A549 treated with Hydrocortisone at 1 μM for 4 hours (cell line): Measurements from ENCODE around the gene BORCS8. TPM values are rescaled to one million over a fixed set of nuclear protein-coding genes. Genes with fewer than 3 reads are reported as not detected.

Source experiments
- total RNA-seq: library from RNA; stranded (reverse); fragments of 200-300 nt; extraction: Qiagen RNA extraction; gene quantifications from 5 replicates; pipeline ENCODE4 v1.2.3, GENCODE V29; 2022

BORCS8 gene
- total RNA-seq: 7.3 to 12.0 TPM (median 11.3 TPM) in 5 replicates

GRCh38 chr19:19192078-19192882, at the start of gene BORCS8, which contains the start of gene RFXANK:
TSS of gene BORCS8 (minus strand) at chr19:19192152. CDS start at chr19:19192117, 35 bp downstream.
TSS of gene RFXANK (plus strand) at chr19:19192258. CDS start at chr19:19193947, 1,689 bp downstream.

GRCh38 chr19:19211499-19212420, 19.8 kb upstream of the BORCS8 start, which contains the start of gene NCAN:
TSS of gene NCAN (plus strand) at chr19:19211958. CDS start at chr19:19216954, 4,996 bp downstream.

GRCh38 chr19:19203012-19203856, 11.3 kb upstream of the BORCS8 start, which contains the start of gene NR2C2AP:
TSS of gene NR2C2AP (minus strand) at chr19:19203414. CDS start at chr19:19203060, 354 bp downstream.

GRCh38 chr19:19170053-19170872, 21.7 kb downstream of the BORCS8 start, which contains the start of gene MEF2B:
TSS of gene MEF2B (minus strand) at chr19:19170263. CDS start at chr19:19150735, 19,528 bp downstream.

GRCh38 chr19:19138109-19138981, 53.6 kb downstream of the BORCS8 start, which contains the start of gene TMEM161A:
TSS of gene TMEM161A (minus strand) at chr19:19138478. CDS start at chr19:19138428, 50 bp downstream.

Other genes with a start within 250 kb of the BORCS8 start
- gene SUGP2, start 158.6 kb downstream of the BORCS8 start, total RNA-seq: 24.3 to 32.2 TPM (median 29.2 TPM) in 5 replicates
- gene ARMC6, start 158.5 kb downstream of the BORCS8 start, total RNA-seq: 25.5 to 29.5 TPM (median 28.3 TPM) in 5 replicates
- gene SLC25A42, start 128.2 kb downstream of the BORCS8 start, total RNA-seq: 0.30 to 1.0 TPM (median 0.69 TPM) in 5 replicates
- gene TMEM161A, start 53.7 kb downstream of the BORCS8 start, total RNA-seq: 20.7 to 24.5 TPM (median 24.3 TPM) in 5 replicates
- gene MEF2B, start 21.9 kb downstream of the BORCS8 start, total RNA-seq: 0.20 to 0.77 TPM (median 0.37 TPM) in 5 replicates
- 29.5 to 45.6 TPM (median 44.5 TPM) in 5 replicates for gene RFXANK, start 106 bp upstream of the BORCS8 start, total RNA-seq
- 28.5 to 30.0 TPM (median 29.1 TPM) in 5 replicates for gene NR2C2AP, start 11.3 kb upstream of the BORCS8 start, total RNA-seq
- gene NCAN, start 19.8 kb upstream of the BORCS8 start, total RNA-seq: 0.01 to 0.23 TPM (median 0.10 TPM) in 5 replicates
- gene TM6SF2, start 81.1 kb upstream of the BORCS8 start, total RNA-seq: 0.37 to 0.62 TPM (median 0.47 TPM) in 5 replicates
- 21.3 to 30.2 TPM (median 24.2 TPM) in 5 replicates for gene SUGP1, start 128.4 kb upstream of the BORCS8 start, total RNA-seq
- 11.7 to 14.6 TPM (median 12.6 TPM) in 5 replicates for gene MAU2, start 128.7 kb upstream of the BORCS8 start, total RNA-seq
- 39.9 to 44.6 TPM (median 42.7 TPM) in 5 replicates for gene GATAD2A, start 213.5 kb upstream of the BORCS8 start, total RNA-seq